GM21723 (cell line): Measurements from ENCODE around the gene JCAD.

Source experiments
- ATAC-seq: cut with Tn5 transposase; IDR thresholded peaks from one replicate; pipeline ENCODE4 v1.9.1; 2021; ENCODE audit warnings: mild to moderate bottlenecking, moderate library complexity; ENCODE audit not compliant: unreplicated experiment

JCAD gene

GRCh38 chr10:30074933-30075332 is 15.5 kb upstream of the JCAD start:
- no peak for ATAC-seq

GRCh38 chr10:30074090-30074489 is 14.7 kb upstream of the JCAD start:
- ATAC-seq = no peak

GRCh38 chr10:30073767-30074060 is 14.3 kb upstream of the JCAD start:
- ATAC-seq = no peak

GRCh38 chr10:30073045-30073766 is 13.8 kb upstream of the JCAD start:
- ATAC-seq = no peak

GRCh38 chr10:30072068-30072467 is 12.7 kb upstream of the JCAD start:
- no peak for ATAC-seq

GRCh38 chr10:30070001-30070685 is 10.8 kb upstream of the JCAD start:
- no peak for ATAC-seq

- no peak for ATAC-seq
Observed at GRCh38 chr10:30068492-30069223, 9.3 kb upstream of the JCAD start.

- no peak for ATAC-seq
Observed at GRCh38 chr10:30063099-30063498, 3.7 kb upstream of the JCAD start.

- ATAC-seq = no peak
Observed at GRCh38 chr10:30062582-30062981, 3.2 kb upstream of the JCAD start.

GRCh38 chr10:30062090-30062489 is 2.7 kb upstream of the JCAD start:
- no peak for ATAC-seq

- no peak for ATAC-seq
Observed at GRCh38 chr10:30058570-30059132, 735 bp downstream of the JCAD start.

- ATAC-seq = no peak
Observed at GRCh38 chr10:30057894-30058556, 1.4 kb downstream of the JCAD start.

GRCh38 chr10:30057421-30057841 is 2.0 kb downstream of the JCAD start:
- no peak for ATAC-seq

- no peak for ATAC-seq
Observed at GRCh38 chr10:30056767-30057355, 2.5 kb downstream of the JCAD start.

GRCh38 chr10:30056281-30056680 is 3.1 kb downstream of the JCAD start:
- no peak for ATAC-seq

- no peak for ATAC-seq
Observed at GRCh38 chr10:30055226-30055662, 4.1 kb downstream of the JCAD start.

- ATAC-seq = no peak
Observed at GRCh38 chr10:30052062-30052461, 7.3 kb downstream of the JCAD start.

GRCh38 chr10:30051220-30051619 is 8.2 kb downstream of the JCAD start:
- no peak for ATAC-seq

- no peak for ATAC-seq
Observed at GRCh38 chr10:30050411-30050810, 9.0 kb downstream of the JCAD start.

- no peak for ATAC-seq
Observed at GRCh38 chr10:30048768-30049517, 10.4 kb downstream of the JCAD start.
